ENCODE results near the gene ALDH1B1. TPM values are rescaled to one million over a fixed set of nuclear protein-coding genes. Genes with fewer than 3 reads are reported as not detected.
A peak's percentile ranks its signal among the peaks of the same experiment; 100 is the strongest.

Gene ALDH1B1
- total and polyA plus RNA-seq, 2 of the 13 experiments (the other 11 are each of a cell fraction or from before 2014, with no cell fraction given): 45.1 to 125 TPM

DNA sequence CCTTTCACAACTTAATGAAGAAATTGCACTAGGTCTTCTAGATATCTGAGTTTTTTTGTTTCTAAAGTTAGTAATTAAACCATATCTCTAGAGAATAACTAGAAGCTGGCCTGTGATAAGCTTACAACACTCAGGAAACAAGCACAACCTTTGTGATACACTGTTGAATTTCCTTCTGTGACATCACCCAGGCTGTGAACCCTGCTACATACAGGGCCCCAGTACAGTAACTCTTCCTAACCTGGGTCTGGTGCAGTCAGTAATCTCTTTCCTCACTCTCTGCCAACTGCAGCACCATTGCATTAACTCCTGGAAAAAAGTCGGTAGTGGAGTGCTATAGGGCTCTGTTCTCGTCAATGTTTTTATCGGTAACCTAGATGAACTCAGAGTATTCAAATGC, 42.4 kb downstream of the ALDH1B1 start (continued):
- no peak for TF ChIP-seq SOX13 (IDR thresholded peaks at IDR 0.05)
- peak in 1 of 2 experiments; percentile 14; a peak in 1 of 4 replicates for TF ChIP-seq SOX13 (CRISPR knock-in tag; conservative IDR thresholded peaks at IDR 0.05 in 1 of 2, IDR thresholded peaks at IDR 0.05 in 1 of 2)
- no peak for TF ChIP-seq MXI1 (IDR thresholded peaks at IDR 0.05; ENCODE audit: borderline replicate concordance, low read depth, low read length)
- TF ChIP-seq SRSF4 (IDR thresholded peaks at IDR 0.05; ENCODE audit: low read depth, low read length, poor library complexity, severe bottlenecking): no peak
- TF ChIP-seq FOSL2 (CRISPR knock-in tag; IDR thresholded peaks at IDR 0.05): peak; percentile 48
- TF ChIP-seq PAF1 (CRISPR knock-in tag; IDR thresholded peaks at IDR 0.05): no peak
- TF ChIP-seq ZNF331 (CRISPR knock-in tag; IDR thresholded peaks at IDR 0.05): no peak
- TF ChIP-seq SRSF9 (IDR thresholded peaks at IDR 0.05; ENCODE audit: borderline replicate concordance, insufficient read depth, low read depth, low read length, poor library complexity, severe bottlenecking): no peak
- TF ChIP-seq, protein P1, sequence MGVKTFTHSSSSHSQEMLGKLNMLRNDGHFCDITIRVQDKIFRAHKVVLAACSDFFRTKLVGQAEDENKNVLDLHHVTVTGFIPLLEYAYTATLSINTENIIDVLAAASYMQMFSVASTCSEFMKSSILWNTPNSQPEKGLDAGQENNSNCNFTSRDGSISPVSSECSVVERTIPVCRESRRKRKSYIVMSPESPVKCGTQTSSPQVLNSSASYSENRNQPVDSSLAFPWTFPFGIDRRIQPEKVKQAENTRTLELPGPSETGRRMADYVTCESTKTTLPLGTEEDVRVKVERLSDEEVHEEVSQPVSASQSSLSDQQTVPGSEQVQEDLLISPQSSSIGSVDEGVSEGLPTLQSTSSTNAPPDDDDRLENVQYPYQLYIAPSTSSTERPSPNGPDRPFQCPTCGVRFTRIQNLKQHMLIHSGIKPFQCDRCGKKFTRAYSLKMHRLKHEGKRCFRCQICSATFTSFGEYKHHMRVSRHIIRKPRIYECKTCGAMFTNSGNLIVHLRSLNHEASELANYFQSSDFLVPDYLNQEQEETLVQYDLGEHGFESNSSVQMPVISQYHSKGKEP (CRISPR knock-in tag; IDR thresholded peaks at IDR 0.05): no peak
- TF ChIP-seq ZIK1 (CRISPR knock-in tag; IDR thresholded peaks at IDR 0.05; ENCODE audit: borderline replicate concordance, low read depth): no peak
- TF ChIP-seq, protein P2, sequence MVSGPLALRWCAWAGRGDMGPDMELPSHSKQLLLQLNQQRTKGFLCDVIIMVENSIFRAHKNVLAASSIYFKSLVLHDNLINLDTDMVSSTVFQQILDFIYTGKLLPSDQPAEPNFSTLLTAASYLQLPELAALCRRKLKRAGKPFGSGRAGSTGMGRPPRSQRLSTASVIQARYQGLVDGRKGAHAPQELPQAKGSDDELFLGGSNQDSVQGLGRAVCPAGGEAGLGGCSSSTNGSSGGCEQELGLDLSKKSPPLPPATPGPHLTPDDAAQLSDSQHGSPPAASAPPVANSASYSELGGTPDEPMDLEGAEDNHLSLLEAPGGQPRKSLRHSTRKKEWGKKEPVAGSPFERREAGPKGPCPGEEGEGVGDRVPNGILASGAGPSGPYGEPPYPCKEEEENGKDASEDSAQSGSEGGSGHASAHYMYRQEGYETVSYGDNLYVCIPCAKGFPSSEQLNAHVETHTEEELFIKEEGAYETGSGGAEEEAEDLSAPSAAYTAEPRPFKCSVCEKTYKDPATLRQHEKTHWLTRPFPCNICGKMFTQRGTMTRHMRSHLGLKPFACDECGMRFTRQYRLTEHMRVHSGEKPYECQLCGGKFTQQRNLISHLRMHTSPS (CRISPR knock-in tag; IDR thresholded peaks at IDR 0.05; ENCODE audit: low read depth): no peak
- 0 out of 4 replicates have a peak, but pooled peaks of 1 of the 2 experiments have one; percentile 15 for TF ChIP-seq EP300 (IDR thresholded peaks at IDR 0.05; ENCODE audit: low read depth in 2 of 2, low read length in 2 of 2)
- TF ChIP-seq EP300 (CRISPR knock-in tag; IDR thresholded peaks at IDR 0.05; ENCODE audit: borderline replicate concordance): peak; percentile 19; the same call in 1 of the 2 replicates
- no peak for TF ChIP-seq PCBP1 (IDR thresholded peaks at IDR 0.05; ENCODE audit: borderline replicate concordance, low read depth, low read length)
- no peak for TF ChIP-seq CCDC6 (CRISPR knock-in tag; IDR thresholded peaks at IDR 0.05)
- no peak for TF ChIP-seq ZNF446 (CRISPR knock-in tag; IDR thresholded peaks at IDR 0.05)
- TF ChIP-seq MAFF (IDR thresholded peaks at IDR 0.05; ENCODE audit: low read depth, low read length): no peak
- no peak for TF ChIP-seq CREB3 (CRISPR knock-in tag; IDR thresholded peaks at IDR 0.05)
- TF ChIP-seq, protein P3, sequence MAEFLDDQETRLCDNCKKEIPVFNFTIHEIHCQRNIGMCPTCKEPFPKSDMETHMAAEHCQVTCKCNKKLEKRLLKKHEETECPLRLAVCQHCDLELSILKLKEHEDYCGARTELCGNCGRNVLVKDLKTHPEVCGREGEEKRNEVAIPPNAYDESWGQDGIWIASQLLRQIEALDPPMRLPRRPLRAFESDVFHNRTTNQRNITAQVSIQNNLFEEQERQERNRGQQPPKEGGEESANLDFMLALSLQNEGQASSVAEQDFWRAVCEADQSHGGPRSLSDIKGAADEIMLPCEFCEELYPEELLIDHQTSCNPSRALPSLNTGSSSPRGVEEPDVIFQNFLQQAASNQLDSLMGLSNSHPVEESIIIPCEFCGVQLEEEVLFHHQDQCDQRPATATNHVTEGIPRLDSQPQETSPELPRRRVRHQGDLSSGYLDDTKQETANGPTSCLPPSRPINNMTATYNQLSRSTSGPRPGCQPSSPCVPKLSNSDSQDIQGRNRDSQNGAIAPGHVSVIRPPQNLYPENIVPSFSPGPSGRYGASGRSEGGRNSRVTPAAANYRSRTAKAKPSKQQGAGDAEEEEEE (CRISPR knock-in tag; IDR thresholded peaks at IDR 0.05; ENCODE audit: borderline replicate concordance): no peak
- no peak for TF ChIP-seq CHCHD3 (CRISPR knock-in tag; IDR thresholded peaks at IDR 0.05)
- TF ChIP-seq, protein P4, sequence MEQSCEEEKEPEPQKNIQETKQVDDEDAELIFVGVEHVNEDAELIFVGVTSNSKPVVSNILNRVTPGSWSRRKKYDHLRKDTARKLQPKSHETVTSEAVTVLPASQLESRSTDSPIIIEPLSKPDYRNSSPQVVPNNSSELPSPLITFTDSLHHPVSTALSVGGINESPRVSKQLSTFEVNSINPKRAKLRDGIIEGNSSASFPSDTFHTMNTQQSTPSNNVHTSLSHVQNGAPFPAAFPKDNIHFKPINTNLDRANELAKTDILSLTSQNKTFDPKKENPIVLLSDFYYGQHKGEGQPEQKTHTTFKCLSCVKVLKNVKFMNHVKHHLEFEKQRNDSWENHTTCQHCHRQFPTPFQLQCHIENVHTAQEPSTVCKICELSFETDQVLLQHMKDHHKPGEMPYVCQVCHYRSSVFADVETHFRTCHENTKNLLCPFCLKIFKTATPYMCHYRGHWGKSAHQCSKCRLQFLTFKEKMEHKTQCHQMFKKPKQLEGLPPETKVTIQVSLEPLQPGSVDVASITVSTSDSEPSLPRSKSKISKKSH (CRISPR knock-in tag; IDR thresholded peaks at IDR 0.05; ENCODE audit: borderline replicate concordance): no peak
- no peak for TF ChIP-seq RNF2 (conservative IDR thresholded peaks at IDR 0.05; ENCODE audit: low read depth)
- TF ChIP-seq ZNF253 (CRISPR knock-in tag; IDR thresholded peaks at IDR 0.05; ENCODE audit: borderline replicate concordance): no peak

All from HepG2 (cell line).